NCI-H2171 treated with DMSO at 0.1 percent for 48 hours (cell line): ENCODE results near the gene PIAS2.
"Not testable (repeated sequence)": the region's sequence is repeated elsewhere in the genome, so short reads cannot be mapped to it uniquely, and the experiment has no call there.

Source experiments
- DNase-seq: peaks from one replicate; lab custom pipeline; 2025; lab: John Stamatoyannopoulos, UW

PIAS2 gene

DNA sequence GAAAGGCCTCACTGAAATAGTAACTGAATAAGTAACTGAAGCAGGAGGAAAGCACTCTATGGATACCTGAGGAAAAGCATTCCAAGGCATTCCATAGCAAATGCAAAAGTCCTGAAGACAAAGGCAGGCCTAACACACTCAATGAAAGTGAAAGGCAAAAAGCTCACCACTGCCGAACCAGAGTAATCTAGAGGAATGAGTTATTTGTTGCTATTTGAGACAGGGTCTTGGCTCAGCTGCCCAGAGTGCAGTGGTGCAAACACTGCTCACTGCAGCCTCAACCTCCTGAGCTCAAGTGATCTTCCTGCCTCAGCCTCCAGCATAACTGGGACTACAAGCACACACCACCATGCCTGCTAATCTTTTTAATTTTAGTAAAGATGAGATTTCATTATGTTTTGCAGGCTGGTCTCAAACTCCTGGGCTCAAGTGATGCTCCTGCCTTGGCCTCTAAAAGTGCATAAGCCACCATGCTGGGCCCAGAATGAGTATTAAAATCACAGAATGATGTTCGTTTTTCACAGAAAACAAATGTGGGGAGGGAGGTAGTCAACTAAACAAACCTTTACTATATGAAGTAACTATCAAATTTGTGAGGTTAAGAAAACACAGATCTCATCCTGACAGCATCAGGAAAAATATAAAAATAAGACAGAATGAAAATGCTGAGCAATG, 17.9 kb downstream of the PIAS2 start:
- no peak for DNase-seq

GRCh38 chr18:46894124-46894523, 23.2 kb downstream of the PIAS2 start:
- no peak for DNase-seq

DNA sequence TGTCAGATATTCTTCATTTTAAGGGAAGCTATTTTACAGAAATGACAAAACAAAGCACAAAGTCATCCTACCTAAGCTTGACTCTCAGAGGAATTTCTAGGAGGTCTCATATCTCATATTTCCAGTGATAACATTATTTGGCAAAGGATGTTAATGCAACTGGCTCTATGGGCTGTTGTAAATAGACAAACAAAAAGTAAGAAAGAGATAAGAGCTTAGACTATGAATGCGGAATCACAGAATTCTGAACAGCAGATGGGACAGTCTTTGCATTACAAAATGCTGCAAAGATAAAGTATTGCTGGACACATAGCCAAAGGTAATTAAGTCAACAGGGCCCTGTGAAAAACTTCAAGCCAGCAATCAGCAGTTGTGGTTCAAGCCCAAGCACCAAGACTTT, 23.9 kb downstream of the PIAS2 start:
- DNase-seq, result no peak

DNA sequence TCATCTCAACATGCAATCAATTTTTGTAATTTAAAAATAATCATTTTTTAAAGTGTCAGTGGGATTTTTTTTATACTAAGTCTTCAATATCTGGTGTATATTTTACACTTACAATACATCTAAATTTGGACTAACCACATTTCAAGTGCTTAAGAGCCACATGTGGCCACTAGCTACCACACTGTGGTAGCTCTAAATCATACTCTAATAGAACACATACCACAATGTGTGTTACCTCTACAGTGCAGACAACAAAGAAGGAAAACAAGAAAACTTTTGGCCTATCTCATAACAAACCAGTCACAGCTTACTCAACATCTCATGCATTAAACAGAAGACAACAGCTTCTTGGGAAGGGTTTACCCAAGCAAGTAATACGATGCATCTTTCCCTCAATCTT, 24.5 kb downstream of the PIAS2 start:
- no peak for DNase-seq

GRCh38 chr18:46891742-46892214, 25.5 kb downstream of the PIAS2 start:
- DNase-seq, result no peak

- no peak for DNase-seq
Measured at GRCh38 chr18:46888965-46889364, 28.3 kb downstream of the PIAS2 start.

DNA sequence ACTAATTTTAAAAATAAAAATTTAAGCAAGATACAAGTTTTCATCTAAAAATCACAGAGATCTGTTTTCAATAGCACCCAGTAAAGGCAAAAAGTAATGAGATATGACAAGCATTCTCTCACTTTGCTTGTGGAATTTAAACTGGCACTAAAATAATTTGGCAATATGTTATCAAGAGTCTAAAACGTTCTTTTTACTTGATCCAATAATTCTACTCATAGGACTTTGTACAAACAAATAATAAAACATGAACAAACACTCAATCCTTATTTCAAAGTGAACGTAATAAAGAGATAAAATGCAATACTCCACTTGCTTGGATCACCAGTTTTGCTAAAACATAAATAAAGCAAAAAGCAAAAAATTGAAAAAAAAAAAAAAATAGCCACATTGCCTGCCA, 30.4 kb downstream of the PIAS2 start:
- DNase-seq, result no peak

DNA sequence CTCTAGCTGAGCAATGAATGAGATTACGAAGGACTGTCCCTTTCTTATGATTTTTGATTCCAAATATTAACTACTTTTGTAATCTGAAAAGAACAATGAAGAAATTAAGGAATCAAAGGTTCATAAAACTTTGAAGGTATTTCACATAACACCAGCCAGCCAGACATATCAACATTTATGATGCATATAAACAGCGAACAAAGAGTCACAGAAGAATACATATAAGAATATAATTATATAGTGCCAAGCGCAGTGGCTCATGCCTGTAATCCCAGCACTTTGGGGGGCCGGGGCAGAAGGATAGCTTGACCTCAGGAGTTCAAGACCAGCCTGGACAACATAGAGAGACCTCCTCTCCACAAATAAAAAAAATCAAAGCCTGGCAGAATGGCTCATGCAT, 34.1 kb downstream of the PIAS2 start:
- DNase-seq, result no peak

DNA sequence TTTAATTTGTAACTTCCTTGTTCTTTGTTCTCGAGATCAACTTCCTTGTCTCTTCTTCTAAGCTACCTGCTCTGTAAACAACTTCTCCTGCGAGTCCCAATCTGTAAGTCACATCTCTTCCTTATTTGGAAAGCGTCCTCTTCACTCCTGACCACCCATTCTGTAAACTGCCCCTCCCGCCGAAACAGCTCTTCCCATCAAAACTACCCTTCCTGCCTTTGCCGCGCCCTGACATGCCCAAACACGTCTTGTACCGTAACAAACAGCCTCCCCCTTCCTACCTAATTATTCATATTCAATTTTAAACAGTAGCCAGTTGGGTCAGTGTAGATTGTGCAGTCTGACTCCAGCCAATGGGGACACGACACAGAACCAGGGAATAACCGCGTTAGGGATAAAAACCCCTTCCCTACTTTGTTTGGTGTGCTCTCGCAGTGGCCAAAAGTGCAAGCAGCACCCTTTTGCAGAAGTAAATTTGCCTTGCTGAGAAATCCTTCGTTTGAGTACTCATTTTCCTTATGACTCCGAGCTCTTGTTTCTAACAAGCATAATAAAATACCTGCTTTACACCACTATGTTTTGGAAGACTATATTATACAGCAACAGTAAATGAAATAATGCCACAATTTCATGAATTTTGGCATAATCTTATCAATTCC, 39.8 kb downstream of the PIAS2 start:
- no peak for DNase-seq

GRCh38 chr18:46868169-46868921, 49.0 kb downstream of the PIAS2 start:
- DNase-seq, result peak; percentile 74

DNA sequence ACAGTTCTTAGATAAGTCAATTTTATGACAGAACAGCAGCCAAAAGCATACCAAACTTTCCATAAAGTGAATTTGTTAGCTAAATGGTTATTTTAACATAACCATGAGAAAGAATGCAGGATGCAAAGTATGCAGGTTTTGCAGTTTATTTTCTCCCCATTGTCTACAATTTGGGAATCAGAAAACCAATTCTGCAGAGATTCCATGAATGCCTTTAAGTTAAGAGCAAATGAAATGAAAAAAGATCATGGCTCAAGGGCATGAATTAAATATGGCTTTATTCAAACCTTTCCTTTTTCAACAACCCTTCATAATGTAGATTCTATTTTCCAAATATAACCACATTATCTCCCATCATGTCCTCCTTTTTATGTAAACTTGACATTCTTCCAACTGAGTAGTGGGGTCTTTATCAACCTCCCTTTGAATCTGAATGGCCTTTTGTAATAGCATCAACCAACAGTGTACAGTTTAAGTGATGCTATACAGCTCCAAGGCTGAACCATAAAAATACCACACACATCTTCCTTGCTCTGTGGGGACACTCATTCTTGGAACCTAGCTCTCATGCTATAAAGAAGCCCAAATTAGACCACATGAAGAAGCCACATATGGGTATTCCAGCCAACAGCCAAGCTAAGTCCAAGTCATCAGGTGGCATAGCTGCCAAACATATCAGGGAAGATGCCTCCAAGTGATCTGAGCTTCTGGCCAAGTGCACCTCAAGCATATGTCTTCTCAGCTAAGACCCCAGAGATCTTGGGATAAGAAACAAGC, 49.8 kb downstream of the PIAS2 start:
- no peak for DNase-seq

DNA sequence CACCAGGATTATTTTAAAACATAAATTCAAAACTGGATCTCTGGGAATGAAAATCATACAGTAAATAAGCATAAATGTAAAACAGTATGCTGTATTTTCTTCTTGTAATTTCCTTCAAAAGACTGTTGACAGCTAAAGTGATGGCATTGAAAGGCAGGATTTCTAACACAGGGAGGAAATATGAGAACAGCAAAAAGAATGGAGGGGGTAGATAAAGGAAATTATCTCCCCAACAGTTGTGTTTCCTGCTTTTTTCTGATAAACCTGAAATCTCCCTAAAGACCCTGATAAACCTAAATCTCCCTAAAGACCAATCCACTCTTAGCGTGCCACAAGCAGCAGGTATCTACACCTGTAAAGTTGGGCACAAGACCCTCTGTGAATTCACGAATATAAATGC, 50.8 kb downstream of the PIAS2 start:
- no peak for DNase-seq

DNA sequence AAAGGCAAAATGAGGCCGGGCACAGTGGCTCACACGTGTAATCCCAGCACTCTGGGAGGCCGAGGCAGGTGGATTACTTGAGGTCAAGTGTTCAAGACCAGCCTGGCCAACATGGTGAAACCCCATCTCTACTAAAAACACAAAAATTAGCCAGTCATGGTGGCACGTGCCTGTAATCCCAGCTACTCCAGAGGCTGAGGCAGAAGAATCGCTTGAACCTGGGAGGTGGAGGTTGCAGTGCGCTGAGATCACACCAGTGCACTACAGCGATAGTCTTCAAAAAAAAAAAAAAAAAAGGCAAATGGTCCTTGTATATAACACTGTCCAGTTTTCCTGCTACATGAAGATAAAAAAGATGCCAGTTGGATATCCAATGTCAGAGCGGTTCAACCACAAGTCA, 52.1 kb downstream of the PIAS2 start:
- not testable (repeated sequence) for DNase-seq

- DNase-seq, result no peak
Measured at GRCh38 chr18:46859855-46860254, 57.5 kb downstream of the PIAS2 start.

DNA sequence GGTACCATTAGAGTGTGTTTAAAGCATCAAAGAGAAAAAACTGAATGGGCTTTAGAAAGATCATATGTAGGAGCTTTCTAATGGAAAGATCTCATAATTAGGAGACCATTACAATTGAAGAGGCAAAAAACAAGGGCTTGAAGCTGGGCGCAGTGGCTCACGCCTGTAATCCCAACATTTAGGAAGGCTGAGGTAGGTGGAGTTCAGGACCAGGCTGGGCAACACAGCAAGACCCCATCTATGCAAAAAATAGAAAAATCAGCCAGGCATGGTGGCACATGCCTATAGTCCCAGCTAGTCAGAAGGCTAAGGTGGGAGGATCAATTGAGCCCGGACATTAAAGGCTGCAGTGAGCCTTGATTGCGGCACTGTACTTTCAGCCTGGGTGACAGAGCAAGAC, 59.0 kb downstream of the PIAS2 start:
- no peak for DNase-seq

- peak; percentile 19 for DNase-seq
Measured at GRCh38 chr18:46856973-46857372, 60.3 kb downstream of the PIAS2 start.

DNA sequence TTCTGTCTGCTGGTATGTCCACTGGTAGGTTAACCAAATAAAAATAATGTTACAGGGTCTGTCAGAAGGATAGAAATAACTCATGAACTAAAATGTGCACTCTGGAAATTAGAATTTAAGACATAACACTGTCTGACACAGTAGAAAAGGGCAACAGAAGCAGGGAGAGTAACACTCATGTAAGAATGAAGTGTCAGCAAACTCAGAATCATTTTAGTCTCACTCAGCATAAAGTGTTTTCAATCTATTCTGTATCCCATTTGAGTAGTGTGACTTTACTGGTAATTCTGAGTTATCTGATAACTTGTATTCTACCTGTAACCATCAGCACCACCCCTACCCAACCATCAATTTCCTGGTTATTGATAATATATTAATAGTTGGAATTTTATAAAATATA, 68.3 kb downstream of the PIAS2 start:
- DNase-seq, result no peak

GRCh38 chr18:46843372-46843771, 73.9 kb downstream of the PIAS2 start:
- no peak for DNase-seq

DNA sequence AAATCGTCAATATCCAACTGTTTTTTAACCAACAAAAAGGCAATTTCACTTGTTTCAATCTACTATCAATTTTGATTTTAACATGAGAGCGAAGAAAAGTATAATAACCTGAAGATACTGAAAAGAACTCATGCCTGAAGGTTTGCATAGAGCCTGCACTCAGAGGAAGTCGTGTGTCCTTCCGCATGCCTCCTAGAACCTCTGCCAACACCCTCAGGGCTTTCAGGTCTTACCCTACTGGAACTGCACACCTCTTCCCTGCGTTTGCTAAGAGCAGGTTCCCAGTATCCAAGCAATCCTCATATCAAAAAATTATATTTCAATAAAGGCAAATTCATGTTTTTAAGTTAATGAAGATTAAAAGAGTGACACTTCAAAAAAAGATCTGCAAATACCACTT, 74.7 kb downstream of the PIAS2 start:
- no peak for DNase-seq

GRCh38 chr18:46833899-46834298, 83.4 kb downstream of the PIAS2 start:
- no peak for DNase-seq

DNA sequence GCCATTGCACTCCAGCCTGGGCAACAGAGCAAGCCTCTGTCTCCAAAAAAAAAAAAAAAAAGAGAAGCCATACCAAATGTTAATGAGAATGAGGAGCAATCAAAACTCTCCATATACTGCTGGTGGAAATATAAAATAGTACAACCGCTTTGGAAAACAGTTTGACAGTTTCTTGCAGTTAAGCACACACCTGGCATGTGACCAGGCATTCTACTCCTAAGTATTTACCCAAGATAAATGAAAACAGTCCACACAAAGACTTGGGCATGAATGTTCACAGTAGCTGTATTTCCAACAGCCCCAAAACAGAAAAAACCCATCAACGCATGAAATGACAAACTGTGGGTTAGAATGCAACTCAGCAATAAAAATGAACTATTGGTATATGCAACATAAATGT, 84.5 kb downstream of the PIAS2 start:
- no peak for DNase-seq

DNA sequence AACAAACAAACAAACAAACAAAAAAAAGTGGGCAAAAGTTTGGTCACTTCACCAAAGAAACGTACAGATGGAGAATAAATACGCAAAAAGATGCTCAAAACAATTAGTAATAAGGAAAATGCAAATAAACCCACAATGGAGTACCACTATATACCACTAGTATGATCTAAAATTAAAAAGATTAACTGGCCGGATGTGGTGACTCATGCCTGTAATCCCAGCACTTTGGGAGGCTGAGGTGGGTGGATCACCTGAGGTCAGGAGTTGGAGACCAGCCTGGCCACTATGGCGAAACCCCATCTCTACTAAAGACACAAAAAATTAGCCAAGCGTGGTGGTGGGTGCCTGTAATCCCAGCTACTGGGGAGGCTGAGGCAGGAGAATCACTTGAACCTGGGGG, 84.9 kb downstream of the PIAS2 start:
- not testable (repeated sequence) for DNase-seq
